ENCODE data around the gene TPCN2.
A peak's percentile ranks its signal among the peaks of the same experiment; 100 is the strongest.
"Not testable (repeated sequence)": the region's sequence is repeated elsewhere in the genome, so short reads cannot be mapped to it uniquely, and the experiment has no call there.

TPCN2 gene

DNA sequence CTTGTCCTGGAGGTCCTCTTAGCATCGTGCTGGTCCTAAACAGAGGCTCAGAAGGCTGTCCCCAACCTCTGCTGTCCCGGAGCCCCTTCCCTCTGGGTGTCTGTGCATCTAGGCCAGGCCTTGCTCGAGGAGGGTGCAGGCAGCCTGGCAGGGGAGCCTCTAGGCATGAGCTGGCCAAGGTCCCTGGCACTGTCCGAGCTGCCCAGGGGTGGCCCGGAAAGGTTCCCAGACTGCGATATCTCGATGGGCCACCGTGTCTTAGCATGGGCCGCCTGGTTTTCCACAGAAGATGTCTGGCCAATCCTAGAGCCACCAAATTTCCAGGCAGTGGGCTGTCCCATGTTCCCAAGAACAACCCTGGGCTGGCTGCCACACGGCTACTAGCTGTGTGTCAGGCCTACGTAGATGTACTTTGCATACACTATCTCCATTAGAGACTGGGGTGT lies 82.4 kb downstream of the TPCN2 start:
- no peak for DNase-seq

DNA sequence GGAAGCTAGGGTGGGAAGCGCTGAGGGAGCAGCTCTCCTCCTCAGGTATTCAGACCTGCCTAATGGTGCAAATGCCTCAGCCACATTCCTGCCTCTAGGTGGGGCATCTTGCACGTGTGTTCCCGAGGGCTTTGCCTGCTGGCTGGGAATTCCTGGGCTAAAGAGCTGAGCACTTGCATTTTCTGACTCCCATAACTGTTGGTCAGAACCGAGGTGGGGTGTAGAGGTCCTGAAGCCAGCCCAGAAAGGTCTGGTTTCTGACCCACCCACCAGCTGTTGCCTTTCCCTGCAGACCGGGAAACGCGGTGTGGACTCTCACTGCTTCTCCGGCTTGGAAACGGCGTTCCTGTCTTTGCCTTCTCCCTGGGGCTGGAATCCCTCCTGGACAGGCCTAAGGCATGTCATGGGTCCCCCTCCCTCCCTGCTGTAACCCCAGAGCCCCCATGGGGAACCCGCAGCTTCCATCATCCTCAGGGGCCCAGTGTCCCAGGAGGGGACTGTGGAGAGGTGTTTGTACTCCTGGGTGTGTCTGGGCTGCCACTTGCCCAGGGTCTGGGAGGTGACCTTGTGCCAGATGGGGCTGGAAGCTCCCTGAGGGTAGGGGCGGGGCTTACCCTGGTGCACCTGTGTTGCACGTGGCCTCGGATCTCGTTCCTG lies 83.0 kb downstream of the TPCN2 start:
- DNase-seq = peak in 5 of 14 donors; percentile 9 to 30 (median 19)

DNA sequence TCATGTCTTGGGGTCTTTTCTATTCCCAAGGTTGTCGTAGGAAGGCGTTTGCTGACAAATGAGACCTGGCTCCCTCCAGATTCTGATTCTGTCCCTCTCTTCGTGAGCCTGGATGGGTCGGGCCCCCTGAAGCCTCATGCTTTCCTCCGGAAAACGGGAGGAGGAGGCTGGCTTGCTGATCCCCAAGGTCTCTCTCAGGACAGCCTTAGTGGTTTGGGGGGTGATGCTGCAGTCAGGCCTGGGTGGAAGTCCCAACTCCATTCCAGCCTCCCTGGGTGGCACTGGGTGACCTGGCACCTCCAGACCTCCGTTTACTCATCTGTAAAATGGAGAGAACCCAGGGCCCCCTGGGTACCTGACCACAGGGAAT lies 83.6 kb downstream of the TPCN2 start:
- no peak for DNase-seq

DNA sequence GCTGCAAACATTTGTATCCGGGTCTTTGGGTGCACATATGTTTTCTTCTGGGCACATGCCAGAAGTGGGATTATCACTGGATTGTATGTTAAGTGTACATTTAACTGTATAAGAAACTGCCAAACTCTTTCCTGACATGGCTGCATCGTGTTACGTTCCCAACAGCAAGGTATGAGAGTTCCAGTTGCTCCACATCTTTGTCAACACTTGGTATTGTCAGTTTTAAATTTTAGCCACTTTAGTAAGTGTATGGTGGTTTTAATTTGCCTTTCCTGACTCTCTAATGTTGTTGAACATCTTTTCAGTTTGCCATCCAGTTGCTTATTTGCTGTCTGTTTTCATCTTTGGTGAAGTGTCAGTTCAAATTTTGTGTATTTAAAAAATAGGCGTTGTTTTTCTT lies 84.5 kb downstream of the TPCN2 start:
- DNase-seq = no peak

DNA sequence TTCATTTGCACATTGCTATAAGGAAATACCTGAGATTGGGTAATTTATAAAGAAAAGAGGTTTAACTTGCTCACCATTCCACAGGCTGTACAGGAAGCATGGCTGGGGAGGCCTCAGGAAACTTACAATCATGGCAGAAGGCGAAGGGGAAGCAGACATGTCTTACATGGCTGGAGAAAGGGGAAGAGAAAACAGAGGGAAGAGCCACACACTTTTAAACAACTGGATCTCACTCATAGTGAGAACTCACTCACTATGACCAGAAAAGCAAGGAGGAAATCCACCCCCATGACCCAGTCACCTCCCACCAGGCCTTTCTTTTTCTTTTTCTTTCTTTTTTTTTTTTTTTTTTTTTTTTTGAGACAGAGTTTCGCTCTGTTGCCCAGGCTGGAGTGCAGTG lies 85.5 kb downstream of the TPCN2 start:
- not testable (repeated sequence) for DNase-seq

DNA sequence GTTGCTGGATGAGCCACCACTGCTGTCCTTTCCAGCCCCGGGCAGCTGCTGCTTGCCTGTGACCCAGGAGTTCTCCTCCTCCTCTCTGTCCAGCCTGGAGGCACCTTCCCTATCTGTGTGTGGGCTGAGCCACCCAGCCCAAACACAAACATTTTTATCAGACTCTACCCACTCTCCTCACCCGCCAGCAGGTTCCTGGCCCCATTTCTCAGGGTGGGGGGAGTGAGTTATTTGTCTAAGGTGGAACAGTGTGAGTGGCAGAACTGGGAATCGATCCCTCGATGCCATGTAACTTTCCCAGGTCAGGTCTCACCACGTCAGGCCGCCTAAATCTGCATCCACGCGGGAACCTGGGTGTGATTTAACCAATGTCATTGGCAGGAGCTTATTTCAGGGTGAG lies 86.2 kb downstream of the TPCN2 start:
- DNase-seq = no peak

DNA sequence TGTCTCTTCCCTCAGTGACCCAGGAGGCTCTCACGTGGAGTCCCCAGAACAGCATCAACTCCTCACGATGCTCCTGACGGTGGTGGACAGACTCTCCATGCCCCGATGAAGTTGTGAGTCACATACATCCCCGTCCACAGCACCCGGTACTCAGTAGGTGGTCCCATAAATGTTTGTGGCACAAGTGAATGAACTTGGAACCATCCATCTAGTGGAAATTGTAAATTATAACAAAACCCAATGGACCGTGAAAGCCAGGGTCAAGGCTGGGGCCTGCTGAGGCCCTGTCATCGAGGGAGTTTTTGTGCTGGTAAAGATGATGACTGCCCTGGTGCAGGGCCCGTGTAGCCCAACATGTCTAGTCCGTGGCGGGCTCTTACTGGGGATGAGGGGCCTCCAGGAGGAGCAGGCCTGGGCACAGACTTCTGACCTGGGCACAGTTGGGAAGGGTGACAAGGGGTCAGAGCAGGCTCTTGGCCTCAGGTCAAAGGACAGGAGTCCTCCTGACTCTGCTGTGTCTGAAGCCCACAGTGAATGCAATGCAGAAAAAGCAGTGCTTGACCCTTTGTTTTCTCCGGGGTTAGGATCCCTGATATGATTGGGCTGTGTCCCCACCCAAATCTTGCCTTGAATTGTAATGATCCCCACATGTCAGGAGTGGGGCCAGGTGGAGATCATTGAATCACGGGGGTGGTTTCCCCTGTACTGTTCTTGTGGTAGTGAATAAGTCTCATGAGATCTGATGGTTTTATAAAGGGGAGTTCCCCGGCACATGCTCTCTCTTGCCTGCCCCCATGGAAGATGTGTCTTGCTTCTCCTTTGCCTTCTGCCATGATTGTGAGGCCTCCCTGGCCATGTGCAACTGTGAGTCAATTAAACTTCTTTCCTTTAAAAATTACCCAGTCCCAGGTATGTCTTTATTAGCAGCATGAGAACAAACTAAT lies 87.0 kb downstream of the TPCN2 start:
- no peak for DNase-seq

DNA sequence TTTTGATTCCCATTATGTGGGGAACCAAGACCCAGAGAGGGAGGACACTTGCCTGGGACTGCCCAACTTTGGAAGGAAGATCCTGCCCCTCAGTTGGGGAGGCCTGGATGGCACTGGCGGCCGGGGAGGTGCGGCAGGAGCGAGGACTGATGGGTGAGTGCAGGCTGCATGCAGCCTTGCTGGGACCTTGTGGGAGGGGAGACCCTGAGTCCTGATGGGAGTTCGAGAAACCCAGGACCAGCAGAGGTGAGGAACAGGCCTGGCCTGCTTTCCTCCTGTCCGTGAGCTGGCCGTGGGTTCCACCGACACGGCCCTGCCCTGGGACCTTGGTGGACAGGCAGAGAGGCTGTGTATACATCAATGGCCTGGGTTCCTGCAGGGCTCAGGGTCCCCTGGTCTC lies 87.7 kb downstream of the TPCN2 start:
- no peak for DNase-seq

DNA sequence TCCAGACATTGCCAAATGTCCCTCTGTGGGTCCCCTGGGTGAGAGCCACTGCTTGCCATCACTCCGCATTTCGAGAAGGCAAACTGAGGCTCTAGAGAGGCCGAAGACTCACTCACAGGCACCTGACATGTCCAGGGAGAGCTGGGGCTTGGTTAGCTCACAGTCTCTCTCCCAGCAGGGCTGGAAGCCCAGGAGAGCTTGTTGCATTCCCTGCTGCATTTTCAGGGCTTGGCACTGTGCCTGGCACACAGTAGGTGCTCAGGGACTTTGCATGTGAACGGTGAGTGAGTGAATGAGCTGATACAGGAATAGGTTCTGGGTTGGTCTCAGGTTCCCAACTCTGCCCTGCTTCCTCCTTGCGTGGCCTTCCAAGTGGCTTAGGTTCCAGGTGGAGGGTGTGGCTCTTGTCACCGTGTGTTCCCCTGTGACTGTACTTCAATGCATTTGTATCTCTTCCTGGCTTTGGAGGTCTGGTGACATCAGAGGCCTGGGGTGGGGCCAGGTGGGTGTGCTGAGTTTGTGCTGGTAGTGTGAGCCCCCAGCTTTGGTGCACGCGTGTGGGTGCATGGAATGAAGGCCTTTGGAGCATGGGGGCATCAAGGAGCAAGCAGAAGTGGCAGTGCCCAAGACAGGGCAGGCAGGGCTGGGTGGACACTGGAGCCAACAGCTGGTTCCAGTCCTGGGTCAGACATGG lies 88.6 kb downstream of the TPCN2 start:
- no peak for DNase-seq

DNA sequence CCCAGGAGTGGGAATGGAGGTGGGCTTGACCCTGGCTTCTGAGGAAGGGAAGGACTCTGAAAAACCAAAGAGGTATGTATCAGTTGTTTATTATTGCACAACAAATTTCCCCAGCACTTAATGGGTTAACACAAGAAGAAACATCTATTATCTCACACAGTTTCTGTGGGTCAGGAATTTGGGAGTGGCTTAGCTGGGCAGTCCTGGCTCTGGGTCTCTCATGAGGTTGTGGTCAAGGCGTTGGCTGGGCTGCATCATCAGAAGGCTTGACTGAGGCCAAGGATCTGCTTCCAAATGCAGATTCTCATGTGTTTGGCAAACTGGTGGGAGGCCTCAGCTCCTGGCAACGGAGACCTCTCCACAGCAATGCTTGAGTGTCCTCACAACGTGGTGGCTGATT lies 89.5 kb downstream of the TPCN2 start:
- DNase-seq = no peak

DNA sequence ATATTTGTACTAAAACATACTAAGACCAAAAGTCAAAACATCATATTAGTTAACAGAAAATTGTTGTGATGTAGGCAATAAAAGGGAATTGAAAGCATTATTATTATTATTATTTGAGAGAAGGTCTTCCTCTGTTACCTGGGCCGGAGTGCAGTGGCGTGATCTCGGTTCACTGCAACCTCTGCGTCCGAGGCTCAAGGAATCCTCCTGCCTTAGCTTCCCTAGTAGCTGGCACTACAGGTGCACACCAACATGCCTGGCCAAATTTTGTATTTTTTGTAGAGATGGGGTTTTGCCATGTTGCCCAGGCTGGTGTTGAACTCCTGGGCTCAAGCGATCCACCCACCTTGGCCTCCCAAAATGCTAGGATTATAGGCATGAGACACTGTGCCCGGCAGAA lies 91.4 kb downstream of the TPCN2 start:
- DNase-seq = not testable (repeated sequence)

DNA sequence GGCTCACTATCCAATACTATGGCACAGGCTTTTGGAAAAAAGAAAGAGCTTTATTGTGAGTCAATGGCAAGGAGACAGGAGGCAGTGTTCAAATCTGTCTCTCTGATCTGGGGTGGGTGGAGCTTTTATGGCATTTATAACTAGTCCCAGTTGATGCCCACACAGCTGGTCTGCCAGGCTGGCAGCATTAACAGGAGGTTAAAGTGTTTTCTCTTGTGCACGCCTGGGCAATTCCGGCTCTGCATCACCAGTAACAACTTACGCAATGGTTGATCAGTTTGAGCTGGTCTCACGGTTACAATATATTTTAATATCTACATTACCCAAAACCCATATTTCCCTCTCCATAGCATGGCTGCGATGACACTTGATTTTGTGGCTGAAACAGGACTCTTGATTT lies 91.9 kb downstream of the TPCN2 start:
- no peak for DNase-seq

DNA sequence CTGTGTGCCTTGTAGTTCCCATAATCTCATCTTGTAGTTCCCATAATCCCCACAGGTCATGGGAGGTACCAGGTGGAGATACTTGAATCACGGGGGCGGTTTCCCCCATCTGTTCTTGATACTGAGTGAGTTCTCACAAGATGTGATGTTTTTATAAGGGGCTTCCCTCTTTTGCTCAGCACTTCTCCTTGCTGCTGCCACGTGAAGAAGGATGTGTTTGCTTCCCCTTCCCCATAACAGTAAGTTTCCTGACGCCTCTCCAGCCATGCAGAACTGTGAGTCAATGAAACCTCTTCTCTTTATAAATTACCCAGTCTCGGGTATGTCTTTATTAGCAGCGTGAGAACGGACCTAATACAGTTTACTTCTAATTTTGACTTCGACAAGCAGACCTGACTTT lies 93.0 kb downstream of the TPCN2 start:
- no peak for DNase-seq

DNA sequence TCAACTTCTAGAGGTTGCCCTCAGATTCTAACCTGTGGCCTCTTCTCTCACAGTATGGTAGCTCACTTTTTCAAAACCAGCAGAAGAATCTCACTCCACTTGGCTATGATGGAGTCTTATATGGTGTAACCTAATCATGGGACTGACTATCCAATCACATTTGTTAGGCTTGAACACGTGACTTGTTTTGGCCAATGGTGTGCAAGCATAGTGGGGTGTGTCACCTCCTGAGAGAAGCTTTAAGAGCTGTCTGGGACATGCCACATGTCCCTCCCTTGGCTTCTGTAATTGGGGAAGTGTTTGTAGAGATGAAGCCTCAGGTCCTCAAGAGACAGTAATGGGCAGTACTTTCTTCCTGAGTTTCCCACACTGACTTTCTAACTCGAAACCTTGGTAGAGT lies 94.2 kb downstream of the TPCN2 start:
- no peak for DNase-seq

DNA sequence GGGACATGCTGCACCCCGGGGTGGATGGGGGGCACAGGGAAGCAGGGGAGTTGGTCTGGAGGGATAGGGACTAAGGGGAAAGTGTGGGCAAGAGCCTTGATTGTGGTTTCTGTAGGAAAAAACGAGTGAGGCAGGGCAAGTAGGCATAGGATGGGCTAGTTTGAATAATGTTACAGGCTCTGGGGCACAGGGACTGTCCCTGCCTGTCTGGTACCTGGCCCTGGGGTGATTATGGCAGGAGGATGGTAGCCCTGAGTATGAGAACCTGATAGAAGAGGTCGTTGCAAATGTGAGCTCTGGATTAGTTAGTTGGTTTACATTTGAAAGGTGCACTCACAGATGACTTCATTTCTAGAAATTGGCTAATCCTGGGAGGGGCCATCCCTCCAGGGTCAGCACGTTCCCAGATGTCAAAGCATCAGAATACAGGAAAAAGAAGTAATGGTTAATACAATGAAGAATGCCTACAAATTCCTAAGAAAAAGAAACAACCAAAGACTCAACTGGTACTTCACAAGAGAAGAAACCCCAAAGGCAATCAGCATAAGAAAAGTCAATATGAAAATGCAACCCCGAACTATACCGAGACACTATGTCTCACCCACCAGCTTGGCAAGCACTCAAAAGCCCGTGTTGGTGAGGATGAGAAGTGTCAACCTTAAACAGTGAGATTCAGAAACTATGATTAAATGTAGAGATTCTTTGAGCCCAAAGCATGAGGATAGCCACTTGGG lies 95.8 kb downstream of the TPCN2 start:
- no peak for DNase-seq

DNA sequence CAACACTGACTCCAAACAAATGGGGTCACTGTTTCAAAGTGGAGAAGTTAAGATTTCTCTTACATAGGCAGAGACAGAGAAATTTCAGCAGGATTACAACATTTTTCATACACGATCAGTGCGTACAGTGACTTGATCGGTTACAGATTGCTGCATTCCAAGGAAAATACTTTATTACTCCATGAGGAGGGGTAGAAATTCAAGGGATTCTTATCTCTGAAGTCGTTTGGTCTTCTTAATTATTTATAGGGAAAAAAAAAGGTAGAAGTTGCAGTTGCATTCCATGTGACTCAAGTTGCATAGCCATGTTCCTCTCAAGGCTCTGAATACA lies 96.3 kb downstream of the TPCN2 start:
- no peak for DNase-seq

DNA sequence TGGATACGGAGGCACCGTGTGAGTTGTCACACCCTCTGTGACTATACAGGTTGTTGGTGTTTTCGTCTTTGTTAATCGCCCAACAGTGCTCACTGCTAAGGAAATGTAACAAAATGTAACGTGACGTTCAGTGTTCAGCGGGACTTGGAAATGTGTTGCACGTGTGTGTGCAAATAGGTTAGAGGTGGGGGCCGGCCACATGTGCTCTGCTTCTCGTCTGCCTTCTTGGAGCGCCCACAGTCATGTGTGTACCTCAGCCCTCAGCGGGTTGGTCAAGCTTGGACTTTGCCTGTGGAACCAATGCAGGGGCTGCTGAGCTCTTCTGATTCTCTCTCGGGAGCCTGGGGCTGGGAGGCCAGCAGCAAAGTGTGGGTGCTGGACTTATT lies 99.6 kb downstream of the TPCN2 start:
- DNase-seq = no peak

DNA sequence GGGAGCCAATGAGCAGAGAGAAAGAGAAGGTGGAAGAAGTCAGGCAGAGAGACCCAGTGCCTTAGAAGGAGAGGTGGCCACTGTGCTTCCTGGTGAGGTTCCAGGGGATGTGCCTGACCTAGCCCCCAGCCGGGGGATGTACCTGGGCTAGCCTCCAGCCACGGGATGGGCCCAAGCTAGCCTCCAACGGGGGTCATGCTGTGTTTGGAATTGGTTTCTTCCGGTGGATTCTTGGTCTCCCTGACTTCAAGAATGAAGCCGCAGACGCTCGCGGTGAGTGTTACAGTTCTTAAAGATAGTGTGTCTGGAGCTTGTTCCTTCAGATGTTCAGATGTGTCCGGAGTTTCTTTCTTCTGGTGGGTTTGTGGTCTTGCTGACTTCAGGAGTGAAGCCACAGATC lies 100.1 kb downstream of the TPCN2 start:
- DNase-seq = no peak

DNA sequence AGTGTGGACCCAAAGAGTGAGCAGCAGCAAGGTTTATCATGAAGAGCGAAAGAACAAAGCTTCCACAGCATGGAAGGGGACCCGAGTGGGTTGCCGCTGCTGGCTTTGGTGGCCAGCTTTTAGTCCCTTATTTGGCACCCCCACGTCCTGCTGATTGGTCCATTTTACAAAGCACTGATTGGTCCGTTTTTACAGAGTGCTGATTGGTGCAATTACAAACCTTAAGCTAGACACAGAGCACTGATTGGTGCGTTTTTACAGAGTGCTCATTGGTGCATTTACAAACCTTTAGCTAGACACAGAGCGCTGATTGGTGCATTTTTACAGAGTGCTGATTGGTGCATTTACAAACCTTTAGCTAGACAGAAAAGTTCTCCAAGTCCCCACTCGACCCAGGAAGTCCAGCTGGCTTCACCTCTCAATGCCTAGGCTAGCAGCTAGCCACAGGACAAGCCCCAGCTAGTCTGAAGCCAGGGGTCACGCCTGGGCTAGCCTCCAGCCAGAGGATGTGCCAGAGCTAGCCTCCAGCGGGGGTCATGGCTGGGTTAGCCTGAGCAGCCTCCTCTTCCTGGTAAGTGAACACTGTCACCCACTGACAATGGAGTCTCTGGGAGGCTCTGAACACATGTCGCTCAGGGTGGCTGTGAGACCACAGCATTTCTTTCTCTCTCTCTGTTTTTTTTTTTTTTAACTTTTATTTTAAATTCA lies 100.8 kb downstream of the TPCN2 start:
- not testable (repeated sequence) for DNase-seq

DNA sequence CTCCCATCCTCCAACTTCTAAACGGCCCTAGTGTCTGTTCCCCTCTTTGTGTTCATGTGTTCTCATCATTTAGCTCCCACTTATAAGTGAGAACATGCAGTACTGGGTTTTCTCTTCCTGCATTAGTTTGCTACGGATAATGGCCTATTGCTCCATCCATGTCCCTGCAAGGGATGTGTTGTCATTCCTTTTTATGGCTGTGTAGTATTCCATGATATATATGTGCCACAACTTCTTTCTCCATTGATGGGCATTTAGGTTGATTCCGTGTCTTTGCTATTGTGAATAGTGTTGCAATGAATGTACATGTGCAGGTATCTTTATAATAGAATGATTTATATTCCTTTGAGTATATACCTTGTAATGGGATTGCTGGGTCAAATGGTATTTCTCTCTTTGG lies 101.4 kb downstream of the TPCN2 start:
- no peak for DNase-seq

DNA sequence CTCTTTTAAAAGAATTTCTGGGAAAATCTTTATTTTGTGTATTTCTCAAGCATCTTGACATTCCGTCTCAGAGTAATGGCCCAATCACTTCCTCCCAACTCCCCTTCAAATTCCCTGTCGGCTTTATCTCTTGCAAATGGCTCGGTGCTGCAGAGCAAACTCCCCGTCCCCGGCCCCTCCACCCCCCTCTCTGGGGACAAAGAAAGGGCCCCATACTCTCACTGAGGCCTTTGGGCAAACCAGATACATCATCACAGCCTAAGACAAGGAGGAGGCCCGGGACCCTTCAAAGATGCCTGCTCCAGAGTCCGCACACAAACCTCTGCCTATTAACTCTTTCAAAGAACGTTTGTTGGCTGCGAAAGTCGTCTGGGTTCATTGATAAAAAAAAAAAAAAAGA lies 103.1 kb downstream of the TPCN2 start:
- no peak for DNase-seq

DNA sequence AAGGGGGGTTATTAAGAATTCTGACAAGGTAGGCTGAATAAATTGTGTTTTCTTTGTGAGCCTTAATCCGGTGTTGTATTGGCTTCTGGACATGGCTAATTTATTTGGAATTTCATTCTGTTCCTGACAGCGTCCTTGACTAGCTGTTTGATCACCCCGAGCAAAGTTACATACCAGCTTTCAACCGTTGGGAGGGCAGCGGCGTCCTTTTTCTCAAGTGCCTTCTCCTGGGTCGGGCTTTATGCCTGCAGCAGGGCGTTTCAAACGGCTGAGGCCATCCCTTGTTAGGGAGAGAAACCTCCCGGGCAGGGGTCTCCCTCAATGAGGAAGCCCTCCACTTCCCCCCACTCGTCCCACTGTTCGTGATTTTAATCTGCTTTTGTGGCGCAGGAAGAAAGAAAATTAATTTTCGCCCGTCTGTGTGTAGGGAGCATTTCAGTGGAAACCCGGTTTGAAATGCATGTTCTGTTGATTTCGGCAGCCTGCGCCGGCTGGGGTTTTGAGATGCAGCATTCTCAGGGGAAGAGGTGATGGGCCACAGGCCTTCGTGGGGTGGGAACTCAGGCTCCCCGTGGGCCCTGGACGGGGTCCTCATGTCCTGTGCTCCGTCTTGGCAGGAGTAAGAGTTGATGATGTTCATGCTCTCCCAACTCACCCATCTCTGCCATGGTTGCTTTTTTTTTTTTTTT lies 104.1 kb downstream of the TPCN2 start:
- DNase-seq = no peak

Measured in C1 segment of cervical spinal cord (tissue), 14 donors.